Upper lobe of right lung (tissue), 1 donor: Measurements from ENCODE around the gene ZDHHC12. TPM values are rescaled to one million over a fixed set of nuclear protein-coding genes. Genes with fewer than 3 reads are reported as not detected.

Experiments
- ATAC-seq: fragments of 200-7000 bp; cut with Tn5 transposase; one replicate; pipeline ENCODE4 v1.9.1; 2020; ENCODE audit warnings: mild to moderate bottlenecking, moderate library complexity
- DNase-seq: peaks from one replicate; pipeline ENCODE4 v3.0.0-alpha.2; 2020
- H3K27ac ChIP-seq: fragments of 200-600 bp; one replicate; pipeline ENCODE4 v1.8.0; 2022
- H3K27me3 ChIP-seq: fragments of 200-600 bp; one replicate; pipeline ENCODE4 v1.8.0; 2022; ENCODE audit warnings: mild to moderate bottlenecking
- H3K36me3 ChIP-seq: fragments of 200-600 bp; one replicate; pipeline ENCODE4 v1.8.0; 2022
- H3K4me1 ChIP-seq: fragments of 200-600 bp; one replicate; pipeline ENCODE4 v1.8.0; 2022
- H3K4me3 ChIP-seq: fragments of 200-600 bp; one replicate; pipeline ENCODE4 v1.8.0; 2022; ENCODE audit warnings: mild to moderate bottlenecking
- H3K9me3 ChIP-seq: fragments of 200-600 bp; one replicate; pipeline ENCODE4 v1.8.0; 2022
- CTCF ChIP-seq: fragments of 200-600 bp; IDR thresholded peaks from one replicate; pipeline ENCODE4 v1.8.0; 2022; ENCODE audit warnings: antibody characterized with exemption
- intact Hi-C: fragments of 100-400 bp; cut with DNase I; formaldehyde crosslinking; loops from one replicate; pipeline ENCODE4 v1.11.0; 2022
- total RNA-seq: library from RNA; stranded (reverse); fragmentation: NEBNext Ultra II Directional; extraction: Animal tissue kit (Norgen Biotek cat#: 25700); gene quantifications from one replicate; pipeline ENCODE4 v1.2.1, GENCODE V29; 2021
- donor health status: DM: no; HTN: yes; CAD: no; lungs with severe emphysema.

Gene ZDHHC12
- total RNA-seq, 1 donor from 2014 or later: 28.2 TPM

- H3K27ac ChIP-seq: peak overlapping the region; percentile 82
- DNase-seq (no peak), ATAC-seq (no peak)
- H3K27me3 ChIP-seq: no peaks in the 10 kb centered on the region
- no peaks in the 10 kb centered on the region for H3K9me3 ChIP-seq
- peaks cover 4% of the 10 kb centered on the region for H3K36me3 ChIP-seq
- intact Hi-C loops: no loop called here
- TF ChIP-seq CTCF: no peak
- no peaks in the 10 kb centered on the region for H3K4me1 ChIP-seq
- H3K4me3 ChIP-seq: peak overlapping the region; percentile 87
Observed at GRCh38 chr9:128723352-128723865, 518 bp downstream of the ZDHHC12 start.

GRCh38 chr9:128722380-128723351 lies 1.3 kb downstream of the ZDHHC12 start:
- Histone ChIP-seq H3K4me1 (no peaks in the 10 kb centered on the region), H3K9me3 (no peaks in the 10 kb centered on the region), H3K36me3 (peaks cover 4% of the 10 kb centered on the region), H3K4me3 (no peak overlapping the region), H3K27me3 (no peaks in the 10 kb centered on the region), H3K27ac (no peak overlapping the region)
- no peak for ATAC-seq
- intact Hi-C loops: no loop called here
- no peak for DNase-seq
- no peak for TF ChIP-seq CTCF

GRCh38 chr9:128721487-128722010 lies 2.4 kb downstream of the ZDHHC12 start:
- Histone ChIP-seq H3K27me3 (no peaks in the 10 kb centered on the region), H3K27ac (no peak overlapping the region), H3K4me1 (no peaks in the 10 kb centered on the region), H3K36me3 (peaks cover 4% of the 10 kb centered on the region), H3K9me3 (no peaks in the 10 kb centered on the region), H3K4me3 (no peak overlapping the region)
- no peak for DNase-seq
- ATAC-seq: no peak
- no peak for TF ChIP-seq CTCF
- intact Hi-C loops: no loop called here

- Histone ChIP-seq H3K4me1 (no peaks in the 10 kb centered on the region), H3K9me3 (no peaks in the 10 kb centered on the region), H3K27me3 (no peaks in the 10 kb centered on the region), H3K27ac (no peak overlapping the region), H3K4me3 (no peak overlapping the region), H3K36me3 (peaks cover 4% of the 10 kb centered on the region)
- no peak for ATAC-seq
- no peak for DNase-seq
- intact Hi-C loops: no loop called here
- no peak for TF ChIP-seq CTCF
Observed at GRCh38 chr9:128720841-128721486, 3.0 kb downstream of the ZDHHC12 start.

GRCh38 chr9:128719919-128720605 lies 3.9 kb downstream of the ZDHHC12 start:
- no peaks in the 10 kb centered on the region for H3K4me1 ChIP-seq
- H3K36me3 ChIP-seq: peaks cover 4% of the 10 kb centered on the region
- intact Hi-C loops: no loop called here
- TF ChIP-seq CTCF: no peak
- DNase-seq (no peak), ATAC-seq (no peak)
- no peak overlapping the region for H3K4me3 ChIP-seq
- no peaks in the 10 kb centered on the region for H3K9me3 ChIP-seq
- H3K27me3 ChIP-seq: no peaks in the 10 kb centered on the region
- no peak overlapping the region for H3K27ac ChIP-seq
